Glomerular visceral epithelial cell (primary cell): ENCODE measurements around the gene AKIRIN2.

Experiments used
- DNase-seq: peaks from one replicate; pipeline ENCODE4 v3.0.0-alpha.2; 2016; ENCODE audit errors: extremely low spot score

AKIRIN2 gene

DNA sequence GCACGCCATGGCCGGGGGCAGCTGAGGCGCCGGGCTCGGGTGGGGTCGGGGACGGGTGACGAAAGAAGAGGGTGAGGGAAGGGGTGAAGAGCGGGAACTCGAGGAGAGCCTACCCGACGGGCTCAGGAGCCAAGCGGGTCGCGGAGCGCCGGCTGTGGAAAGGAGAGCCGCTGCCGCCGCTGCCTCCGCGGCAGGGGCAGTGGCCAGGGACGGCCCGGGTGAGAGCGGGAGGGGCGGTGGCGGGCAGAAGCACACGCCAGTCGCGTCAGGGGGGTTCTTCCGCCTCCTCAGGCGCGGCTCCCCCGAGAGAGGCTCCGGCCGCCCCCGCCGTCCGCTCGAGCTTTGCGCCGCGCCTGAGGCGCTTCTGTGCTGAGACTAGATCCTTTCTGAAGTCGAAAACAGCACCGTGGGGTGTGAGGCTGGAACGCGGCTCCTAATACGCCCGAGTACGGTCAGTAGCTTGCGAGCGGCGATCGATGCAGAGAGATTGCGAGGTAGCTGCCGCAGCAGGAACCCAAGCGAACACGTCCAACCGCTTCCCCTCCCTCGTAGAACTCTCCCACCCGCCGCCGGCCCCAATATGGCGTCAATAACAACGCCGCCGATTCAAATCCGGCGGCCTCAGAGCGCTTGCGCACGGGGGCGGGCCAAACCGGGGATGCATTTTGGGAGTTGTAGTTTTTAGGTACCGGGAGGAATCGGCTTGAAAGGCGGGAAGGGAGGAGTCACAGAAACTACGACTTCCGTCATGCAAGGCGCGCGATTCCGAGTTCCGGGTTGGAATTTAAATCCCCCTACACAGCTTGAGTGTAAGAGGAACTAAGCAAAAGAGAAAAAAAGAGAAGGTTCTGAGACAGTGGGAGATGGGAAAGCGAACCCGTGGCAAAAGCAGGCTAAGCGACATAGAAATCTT is at the start of gene AKIRIN2:
AKIRIN2 (minus strand) TSS at position 558 of the 913 bp plus-strand sequence; CDS start at position 9, 549 bp downstream.
- DNase-seq = peak; percentile 99

DNA sequence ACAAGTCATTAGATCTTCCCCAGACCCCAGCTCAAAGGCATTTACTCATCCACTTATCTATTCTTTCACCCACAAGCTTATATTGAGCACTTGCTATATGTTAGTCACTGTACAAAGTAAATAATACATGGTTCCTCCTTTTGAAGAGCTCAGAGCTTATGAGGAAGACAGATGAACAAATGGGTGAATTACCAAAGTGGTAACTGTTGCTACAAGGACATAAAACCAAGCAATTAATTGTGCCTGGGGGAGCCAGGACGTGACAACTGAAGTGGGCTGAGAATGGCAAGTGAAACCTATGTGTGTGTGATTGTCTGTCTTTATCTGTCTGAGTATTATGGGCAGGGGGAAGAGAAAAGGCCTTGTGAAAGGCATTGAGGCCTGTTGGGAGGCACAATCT is 45.6 kb upstream of the AKIRIN2 start:
- DNase-seq = no peak

DNA sequence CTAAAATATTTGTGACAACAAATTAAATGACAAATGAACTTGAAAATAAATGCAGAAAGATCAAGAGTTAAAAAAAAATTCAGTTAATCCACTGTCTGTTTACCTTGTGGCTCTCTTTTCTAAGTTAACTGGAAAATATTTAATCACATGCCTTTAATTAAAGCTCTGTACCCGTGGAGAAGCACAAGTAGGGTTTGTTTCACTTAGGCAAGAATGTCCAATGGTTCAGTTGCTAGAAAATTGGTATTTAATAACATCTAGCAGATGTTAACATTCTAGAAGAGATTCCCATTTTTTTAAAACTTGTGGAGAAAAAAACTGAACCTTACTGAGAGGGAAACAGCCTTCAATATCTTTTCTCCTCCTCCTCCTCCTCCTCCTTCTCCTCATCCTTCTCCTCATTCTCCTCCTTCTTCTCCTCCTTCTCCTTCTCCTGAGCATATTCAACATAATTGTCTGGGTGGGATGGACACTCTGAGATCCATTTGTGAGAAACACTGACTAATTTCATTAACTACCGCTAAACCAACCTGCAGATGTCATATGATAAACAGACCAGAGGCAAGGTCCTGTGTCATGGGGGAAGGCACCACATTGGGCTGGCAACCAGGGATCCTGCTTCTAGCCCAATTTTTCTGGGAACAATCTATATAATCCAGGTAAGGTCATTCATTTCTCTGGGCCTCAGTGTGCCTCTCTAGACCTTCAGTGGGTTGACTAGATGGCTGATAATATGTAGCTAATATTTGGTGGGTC is 44.1 kb upstream of the AKIRIN2 start:
- no peak for DNase-seq

DNA sequence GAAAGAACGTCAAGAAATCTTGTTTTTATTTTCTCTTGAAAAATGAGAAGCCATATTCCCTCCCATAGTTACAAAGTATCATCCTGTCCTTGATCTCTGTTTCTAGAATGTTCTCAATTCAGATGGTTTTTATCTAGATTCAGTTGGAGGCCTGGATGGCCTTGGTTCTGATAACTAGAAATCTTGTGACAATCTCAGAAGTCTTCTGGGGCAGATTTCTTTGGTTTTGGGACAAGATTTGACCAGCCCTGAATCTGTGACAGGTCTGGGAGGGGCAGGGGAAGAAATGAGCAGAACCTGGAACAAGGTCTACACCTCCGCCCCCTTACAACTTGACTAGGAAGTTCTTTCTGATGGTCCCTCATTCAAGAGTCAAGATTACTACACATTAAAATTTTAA is 41.4 kb upstream of the AKIRIN2 start:
- no peak for DNase-seq

DNA sequence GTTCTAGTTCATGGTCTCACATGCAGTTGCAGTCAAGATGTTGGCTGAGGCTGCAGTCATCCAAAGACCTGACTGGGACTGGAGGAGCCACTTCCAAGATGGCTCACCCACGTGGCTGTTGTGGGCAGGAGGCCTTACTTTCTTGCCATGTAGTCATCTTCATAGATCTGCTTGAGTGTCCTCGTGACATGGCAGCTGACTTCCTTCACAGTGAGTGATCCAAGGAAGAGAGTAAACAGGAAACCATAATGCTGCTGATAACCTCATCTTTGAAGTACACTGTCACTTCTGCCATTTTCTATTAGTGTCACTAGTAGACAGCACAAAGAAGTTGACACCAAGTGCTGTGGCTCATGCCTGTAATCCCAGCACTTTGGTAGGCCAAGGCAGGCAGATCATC is 40.1 kb upstream of the AKIRIN2 start:
- no peak for DNase-seq

DNA sequence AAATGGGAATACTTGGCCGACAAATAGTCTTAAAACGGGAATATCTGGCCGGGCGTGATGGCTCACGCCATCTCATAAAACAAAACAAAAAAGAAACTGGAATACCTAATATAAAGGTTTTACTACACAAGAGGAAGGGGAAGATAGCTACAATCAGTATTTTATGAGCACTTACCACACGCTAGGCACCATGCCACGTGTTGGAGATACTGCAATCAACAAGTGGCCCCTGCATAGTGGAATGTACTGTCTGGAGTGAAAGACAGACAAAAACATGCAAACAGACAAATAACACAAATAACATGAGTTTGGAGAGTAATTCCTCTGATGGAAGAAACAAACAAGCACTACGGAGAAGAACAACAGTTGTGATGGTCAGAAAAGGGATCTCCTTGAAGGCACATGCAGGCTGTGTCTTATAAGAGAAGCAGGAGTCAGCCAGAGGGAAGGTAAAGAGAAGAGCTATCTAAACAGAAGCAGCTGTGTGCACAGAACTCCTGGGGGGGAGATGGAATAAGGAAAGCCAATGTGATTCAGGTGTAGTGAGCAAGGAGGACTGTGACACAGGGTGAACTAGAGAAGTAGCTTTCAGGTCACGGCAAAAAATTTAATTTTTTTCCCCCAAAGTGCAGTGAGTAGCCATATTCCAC is 39.1 kb upstream of the AKIRIN2 start:
- DNase-seq = no peak

DNA sequence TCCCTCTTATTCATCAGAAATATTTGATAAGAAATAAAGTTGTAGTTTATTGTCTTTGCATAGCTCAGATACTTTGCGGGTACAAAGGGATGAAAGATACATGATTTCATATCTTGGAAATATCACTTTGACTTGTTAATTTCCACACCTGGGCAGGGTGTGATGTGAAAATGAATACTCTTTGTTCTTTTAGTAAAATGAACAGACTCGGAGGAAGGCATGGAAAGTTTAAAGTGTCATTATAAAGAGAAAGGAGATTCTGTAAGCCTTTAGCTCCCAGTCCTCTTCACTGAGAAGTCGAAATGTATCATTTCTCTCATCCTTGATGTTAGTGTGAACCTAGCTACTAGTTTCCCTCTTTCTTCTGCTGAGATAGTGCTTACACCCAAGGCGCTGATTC is 36.7 kb upstream of the AKIRIN2 start:
- no peak for DNase-seq

DNA sequence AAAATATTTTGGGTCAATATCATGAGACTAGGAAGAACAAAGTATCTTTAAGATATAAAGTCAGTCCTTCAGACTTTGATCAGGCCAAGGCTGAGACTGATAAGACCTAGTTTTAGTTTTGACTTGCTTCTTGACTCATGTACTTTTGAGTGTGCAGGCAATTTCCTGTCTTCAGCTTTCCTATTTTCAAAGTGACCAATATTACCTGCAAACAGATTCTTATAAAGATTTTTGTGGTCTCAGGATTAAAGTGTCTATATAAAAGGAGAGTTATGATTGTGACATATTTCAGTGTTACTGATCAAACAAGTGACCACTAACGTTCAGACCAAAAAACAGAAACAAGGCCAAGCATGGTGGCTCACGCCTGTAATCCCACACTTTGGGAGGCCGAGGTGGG is 36.0 kb upstream of the AKIRIN2 start:
- DNase-seq = no peak

DNA sequence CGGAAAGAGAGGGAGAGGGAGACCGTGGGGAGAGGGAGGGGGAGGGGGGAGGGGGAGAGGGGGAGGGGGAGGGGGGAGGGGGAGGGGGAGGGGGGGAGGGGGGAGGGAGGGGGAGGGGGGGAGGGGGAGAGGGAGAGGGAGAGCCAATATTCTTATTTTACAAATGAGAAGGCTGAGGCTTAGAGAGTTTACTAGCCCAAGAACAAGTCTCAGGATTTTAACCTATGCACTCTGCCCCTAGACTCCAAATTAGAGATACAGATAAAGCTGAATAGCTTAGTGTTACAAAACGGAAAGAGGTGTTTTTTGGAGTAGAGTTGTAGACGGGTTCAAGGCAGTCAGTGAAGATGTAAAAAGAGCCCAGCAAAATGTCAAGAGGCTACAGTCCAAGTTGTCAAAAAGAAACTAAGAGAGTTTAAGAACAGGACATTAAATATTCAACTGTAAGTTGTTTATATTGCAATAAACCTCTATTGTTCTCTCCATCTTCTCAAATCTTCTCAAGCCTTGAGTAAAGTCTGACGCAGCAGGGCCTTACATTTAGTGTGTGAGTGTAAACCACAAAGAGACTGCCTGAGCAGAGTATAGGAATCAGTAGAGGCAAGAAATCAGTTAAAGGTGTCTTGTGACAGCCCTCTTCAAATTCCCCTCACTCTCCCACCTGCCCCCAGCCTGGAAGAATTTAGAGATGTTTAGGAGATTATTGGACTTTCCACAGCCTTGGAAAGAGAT is 34.9 kb upstream of the AKIRIN2 start:
- no peak for DNase-seq

DNA sequence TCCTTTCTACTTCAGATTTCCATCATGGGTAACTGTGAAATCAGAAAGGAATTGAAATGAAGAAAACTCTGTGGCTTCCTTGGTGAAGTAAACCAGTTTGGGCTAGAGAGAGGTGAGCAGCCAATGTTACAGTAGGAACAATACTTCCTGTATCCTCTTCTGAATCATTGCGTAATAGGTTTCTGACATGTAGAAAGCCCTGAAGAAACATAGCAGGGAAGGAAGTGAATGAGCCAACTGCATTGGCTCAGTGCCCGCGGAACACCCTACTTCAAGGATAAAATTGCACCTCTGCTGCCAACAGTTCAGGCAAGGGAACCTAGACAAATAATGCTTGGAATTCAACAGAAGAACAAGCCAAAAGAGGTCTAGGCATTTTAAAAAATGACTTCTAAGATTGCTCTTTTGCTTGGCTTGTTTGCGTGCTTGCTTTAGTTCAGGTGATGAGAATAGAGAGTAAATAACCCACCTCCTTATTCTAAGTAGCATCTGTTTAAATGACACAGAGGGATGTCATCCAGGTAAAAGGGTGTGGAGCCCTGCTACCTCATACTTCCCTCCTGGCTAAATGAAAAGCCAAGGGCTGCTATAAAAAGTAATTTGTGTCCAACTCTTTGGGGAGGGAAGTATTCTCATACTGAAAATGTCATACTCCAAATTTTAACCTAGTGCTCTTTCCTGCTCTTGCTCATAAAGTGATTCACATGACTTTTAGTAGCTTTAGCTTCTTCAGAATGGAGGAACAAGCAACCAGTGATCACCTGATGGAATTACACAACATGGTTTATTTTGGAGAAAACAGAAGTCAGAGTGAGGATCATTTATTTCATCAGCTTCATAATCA is 30.0 kb upstream of the AKIRIN2 start:
- DNase-seq = peak; percentile 87

DNA sequence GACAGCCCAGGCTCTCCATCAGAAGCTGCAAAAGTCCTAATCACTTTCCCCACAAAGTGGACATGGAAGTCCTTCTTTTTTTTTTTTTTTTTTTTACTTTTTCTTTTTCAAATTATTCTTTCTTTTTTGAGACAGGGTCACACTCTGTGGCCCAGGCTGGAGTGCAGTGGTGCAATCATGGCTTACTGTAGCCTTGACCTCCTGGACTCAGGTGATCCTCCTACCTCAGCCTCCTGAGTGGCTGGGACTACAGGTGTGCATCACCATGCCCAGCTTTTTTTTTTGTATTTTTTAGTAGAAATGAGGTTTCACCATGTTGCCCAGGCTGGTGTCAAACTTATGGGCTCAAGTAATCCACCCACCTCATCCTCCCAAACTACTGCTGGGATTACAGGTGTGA is 29.0 kb upstream of the AKIRIN2 start:
- DNase-seq = no peak

DNA sequence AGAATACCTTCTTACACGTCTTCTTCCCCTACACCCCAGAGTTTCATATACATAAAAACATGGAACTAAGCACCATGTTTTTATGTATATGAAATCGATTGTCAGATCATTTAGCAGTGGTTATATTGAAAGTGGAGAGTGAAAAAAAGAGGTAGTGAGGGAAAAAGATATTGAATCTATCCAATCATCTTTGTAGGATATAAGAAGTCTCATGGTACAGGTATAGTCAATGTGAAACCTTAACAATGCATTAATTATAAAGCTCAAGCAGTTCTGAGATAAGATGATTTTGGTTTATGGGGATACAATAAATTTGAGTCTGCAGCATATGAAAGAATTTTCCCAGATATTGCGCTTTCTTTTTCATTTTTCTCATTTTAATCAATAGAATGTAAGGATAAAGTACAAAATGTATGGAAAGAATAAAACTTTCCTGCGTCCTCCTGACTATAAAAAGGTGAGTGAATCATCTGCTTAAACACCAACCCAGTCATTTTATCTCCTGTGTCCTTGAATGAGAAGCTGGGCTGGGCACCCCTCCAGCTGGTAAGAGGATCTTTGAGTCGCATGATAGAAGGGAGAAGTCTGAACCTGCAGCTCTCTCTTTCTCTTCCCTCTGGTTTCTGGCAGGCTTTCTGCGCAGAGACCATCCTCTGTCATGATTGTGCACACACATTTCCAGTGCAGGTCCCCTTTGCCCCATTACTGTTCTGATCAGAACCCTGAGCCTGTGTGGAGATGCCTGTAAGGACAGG is 28.1 kb upstream of the AKIRIN2 start:
- DNase-seq = no peak

DNA sequence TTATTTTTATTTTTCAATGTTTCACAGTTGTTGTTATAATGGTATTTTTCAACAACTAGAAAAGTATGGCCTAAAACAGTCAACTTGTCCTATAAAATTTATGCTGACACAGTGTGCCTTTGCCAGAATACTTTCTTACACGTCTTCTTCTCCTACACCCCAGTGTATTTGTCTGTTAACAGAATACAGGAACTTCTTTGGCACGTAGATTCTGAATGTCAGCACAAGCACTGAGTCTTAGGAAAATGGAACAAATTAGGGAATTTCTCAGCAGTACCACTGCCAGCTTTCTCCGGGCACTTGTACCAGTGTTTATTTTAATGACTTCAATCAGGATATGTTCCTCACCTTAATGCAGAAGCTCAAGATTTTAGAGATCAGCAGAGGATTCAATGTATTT is 26.7 kb upstream of the AKIRIN2 start:
- no peak for DNase-seq

DNA sequence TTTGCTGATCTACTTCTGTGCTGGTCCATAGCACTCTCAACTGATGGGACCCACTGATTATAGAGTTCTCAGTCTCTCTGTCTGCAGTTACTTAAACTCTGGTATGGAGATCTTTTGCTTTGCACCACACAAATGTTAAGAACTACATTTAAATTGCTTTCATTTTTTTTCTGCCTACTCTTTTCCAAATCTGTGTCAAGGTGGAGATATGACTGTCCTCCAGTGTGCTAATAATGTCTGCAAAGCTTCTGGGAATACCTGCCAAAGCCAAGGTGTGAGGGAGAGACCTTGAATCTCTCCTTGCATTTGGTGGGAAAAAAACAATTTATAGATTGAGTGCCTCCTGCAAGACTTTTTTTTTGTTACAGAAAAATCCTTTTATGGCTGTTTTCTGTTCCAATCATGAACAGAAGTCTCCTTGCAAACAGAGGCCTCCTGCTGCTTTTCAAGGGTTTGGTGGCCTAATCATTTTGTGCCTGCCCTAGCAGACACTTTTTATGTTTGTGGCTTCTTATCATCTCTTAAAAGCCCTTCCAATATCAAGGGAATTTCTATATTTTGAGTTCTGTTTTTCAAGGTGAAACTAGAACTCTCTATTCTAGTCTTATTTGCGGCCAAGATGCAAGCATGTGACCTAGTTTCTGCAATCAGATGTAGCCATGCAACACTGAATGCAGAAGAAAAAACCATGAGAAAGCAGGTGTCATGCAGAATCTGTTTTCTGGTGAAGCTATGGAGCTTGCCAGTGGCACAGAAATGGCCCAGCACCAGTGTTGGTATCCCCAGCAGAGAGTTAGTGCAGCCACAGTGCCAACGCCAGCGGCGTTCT is 23.2 kb upstream of the AKIRIN2 start:
- DNase-seq = no peak

DNA sequence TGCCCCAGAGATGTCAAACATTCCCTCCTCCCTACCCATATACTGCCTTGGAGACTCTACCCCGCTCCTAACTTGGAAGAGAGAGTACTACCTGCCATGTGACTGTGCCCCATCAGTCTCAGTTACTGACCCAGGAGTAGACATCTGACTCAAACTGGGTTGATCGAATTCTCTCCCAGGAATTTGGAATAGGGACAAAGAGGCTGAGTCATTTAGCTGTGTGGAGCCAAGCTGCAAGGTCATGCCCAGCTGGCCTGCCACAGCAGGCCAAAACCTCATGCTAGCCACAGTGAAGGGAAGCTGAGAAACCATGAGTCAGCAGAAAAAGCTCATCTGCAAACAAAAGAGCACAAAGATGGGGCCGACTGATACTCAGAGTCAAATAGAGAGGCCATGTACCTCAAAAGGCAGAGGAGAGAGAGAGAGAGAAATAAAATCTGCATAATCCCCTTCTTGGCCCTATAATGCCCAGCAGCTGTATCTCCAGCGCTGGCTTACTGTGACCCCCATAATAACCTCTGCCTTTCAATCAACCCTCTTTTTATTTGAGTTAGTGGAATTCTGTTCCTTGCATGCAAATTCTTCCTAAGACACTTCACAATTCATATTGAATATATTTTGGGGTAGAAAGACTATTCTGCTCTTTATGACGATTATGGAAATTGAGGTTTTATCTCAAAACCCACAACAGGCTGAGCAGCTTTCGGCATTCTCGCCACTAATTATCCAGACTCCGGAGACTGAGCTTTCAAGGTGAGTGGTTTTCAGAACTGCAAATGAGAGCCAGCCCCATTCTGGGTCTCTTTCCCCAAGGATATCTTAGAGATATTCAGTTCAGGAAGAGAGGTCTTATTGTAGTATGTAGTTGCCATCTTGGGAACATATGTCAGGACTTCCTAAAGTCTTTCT is 21.4 kb upstream of the AKIRIN2 start:
- DNase-seq = peak; percentile 94

DNA sequence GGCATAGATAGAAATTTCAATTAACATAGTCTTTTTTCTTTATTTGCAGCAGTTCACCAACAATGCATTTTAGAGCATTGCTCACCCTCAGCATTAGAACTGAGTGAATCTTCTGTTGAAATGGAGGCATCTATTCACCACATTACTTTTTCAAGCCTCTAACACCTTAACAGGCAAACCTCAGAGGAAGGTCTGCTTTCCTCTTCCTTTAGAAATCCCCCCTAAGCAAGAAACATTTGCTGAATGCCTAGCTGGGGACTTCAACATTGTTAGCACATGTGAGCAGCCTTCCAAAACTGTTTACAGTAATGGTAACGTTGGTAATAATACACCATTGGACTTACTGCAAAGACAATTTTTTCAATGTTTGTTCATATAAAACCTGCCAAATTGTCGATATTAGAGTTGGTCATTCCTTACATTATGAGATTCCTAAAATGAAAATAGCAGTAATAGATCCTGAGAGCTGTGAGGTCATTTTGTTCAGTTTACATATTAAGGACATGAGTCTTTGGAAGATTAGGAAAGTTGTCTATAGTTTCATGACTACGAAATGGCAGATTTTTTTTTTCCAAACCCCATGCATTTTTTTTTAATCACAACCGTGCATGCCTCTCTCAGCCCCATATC is 20.6 kb upstream of the AKIRIN2 start:
- no peak for DNase-seq

DNA sequence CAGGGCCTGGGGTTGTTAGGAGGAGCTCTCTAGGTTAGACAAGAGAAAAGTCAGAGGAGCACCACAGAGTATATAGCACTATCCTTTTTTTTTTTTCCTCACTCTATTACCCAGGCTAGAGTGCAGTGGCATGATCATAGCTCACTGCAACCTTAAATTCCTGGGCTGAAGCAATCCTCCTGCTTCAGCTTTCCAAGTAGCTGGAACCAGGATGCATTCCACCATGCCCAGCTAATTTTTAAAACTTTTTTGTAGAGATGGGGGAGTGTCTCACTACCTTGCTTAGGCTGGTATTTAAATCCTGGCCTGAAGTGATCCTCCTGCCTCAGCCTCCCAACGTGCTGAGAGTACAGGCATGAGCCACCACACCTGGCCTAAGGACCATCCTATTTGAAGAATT is 19.3 kb upstream of the AKIRIN2 start:
- no peak for DNase-seq
